Activated CD4-positive, alpha-beta T cell treated with anti-CD3 and anti-CD28 coated beads for 4 hours (primary cell): ENCODE results near the gene PGAM4.
"Not testable (repeated sequence)": the region's sequence is repeated elsewhere in the genome, so short reads cannot be mapped to it uniquely, and the experiment has no call there.

Experiments
- DNase-seq, 2 donors: peaks; one replicate each; pipeline ENCODE4 v3.0.0-alpha.2; 2020

PGAM4 gene

GRCh38 chrX:77924320-77924859 is 45.0 kb downstream of the PGAM4 start:
- no peak for DNase-seq

GRCh38 chrX:77922787-77923186 is 46.7 kb downstream of the PGAM4 start:
- DNase-seq: no peak

- DNase-seq: not testable (repeated sequence)
Observed at GRCh38 chrX:77919370-77919769, 50.1 kb downstream of the PGAM4 start.

GRCh38 chrX:77918568-77918967 is 50.9 kb downstream of the PGAM4 start:
- DNase-seq: no peak
